HepG2 (cell line): Measurements from ENCODE around the gene CNNM1. TPM values are rescaled to one million over a fixed set of nuclear protein-coding genes. Genes with fewer than 3 reads are reported as not detected.

ENCODE experiments used
- ATAC-seq: fragments of 200-7000 bp; cut with Tn5 transposase; 3 replicates; pipeline ENCODE4 v1.9.1; 2020; ENCODE audit warnings: mild to moderate bottlenecking, moderate library complexity
- BruUV-seq: library from RNA; stranded (reverse); fragments of 400-500 nt; replicated peaks from 2 replicates; lab custom pipeline; 2021; lab: Mats Ljungman, UMichigan
- CTCF ChIA-PET: fragments of 300-600 bp; formaldehyde crosslinking; extraction: SDS; loops from one replicate; lab custom pipeline; 2021; ENCODE audit warnings: low total read pairs, inconsistent platforms, low intra/inter-chr PET ratio; lab: Yijun Ruan, JAX
- POLR2A ChIA-PET: fragments of 350-600 bp; sonication (Branson Sonifier 250); formaldehyde crosslinking; loops from one replicate; lab custom pipeline; 2020; ENCODE audit warnings: antibody characterized with exemption, inconsistent platforms; lab: Yijun Ruan, JAX
- DNase-seq: peaks from one replicate; pipeline ENCODE4 v3.0.0-alpha.2; 2015; ENCODE audit warnings: low spot score
- FAIRE-seq: peaks from 3 replicates; lab custom pipeline; 2011; peaks lifted over from hg19 to GRCh38; lab: Jason Lieb, UNC
- H2AFZ ChIP-seq: one replicate; pipeline ENCODE4 v1.6.1; 2011; ENCODE audit warnings: low read length, inconsistent platforms
- H3K27ac ChIP-seq: fragments of 300-600 bp; 3 replicates; pipeline ENCODE4 v1.8.0; 2011; ENCODE audit warnings: mixed run types, mild to moderate bottlenecking, mixed read lengths, low read length, inconsistent platforms; ENCODE audit not compliant: insufficient read depth; ENCODE audit errors: extremely low read length
- H3K27me3 ChIP-seq, 2 experiments: fragments of 200-600 bp in 1 of 2; 2 replicates in 1 of 2; 3 replicates in 1 of 2; pipeline versions ENCODE4 v1.6.0 to v1.8.0; 2011; ENCODE audit warnings: low read length in 2 of 2, mild to moderate bottlenecking in 2 of 2, moderate library complexity in 2 of 2, inconsistent platforms in 1 of 2; ENCODE audit not compliant: insufficient read depth in 2 of 2, control insufficient read depth in 1 of 2
- H3K36me3 ChIP-seq, 2 experiments: fragments of 200-600 bp in 1 of 2; replicated peaks in 1 of 2; 2 replicates in 1 of 2; 3 replicates in 1 of 2; pipeline versions ENCODE4 v1.5.1 to v1.8.0; 2011; ENCODE audit warnings: low read length in 2 of 2, inconsistent platforms in 1 of 2; ENCODE audit not compliant: insufficient read depth in 2 of 2, control insufficient read depth in 1 of 2
- H3K4me1 ChIP-seq: 2 replicates; pipeline ENCODE4 v1.5.1; 2012; ENCODE audit warnings: low read length, inconsistent platforms; ENCODE audit not compliant: insufficient read depth
- H3K4me2 ChIP-seq: 2 replicates; pipeline ENCODE4 v1.6.0; 2011; ENCODE audit warnings: low read depth, low read length, inconsistent platforms
- H3K4me3 ChIP-seq, 3 experiments: fragments of 200-600 bp in 1 of 3; sonication (generic), shearing (Covaris generic) in 1 of 3; replicated peaks in 1 of 3; 2 replicates each; pipeline ENCODE4 v1.5.1; 2011 to 2016; ENCODE audit warnings: low read length in 3 of 3, inconsistent platforms in 2 of 3, low read depth in 2 of 3, mild to moderate bottlenecking in 2 of 3, control low read depth in 1 of 3, mixed read lengths in 1 of 3; ENCODE audit not compliant: insufficient read depth in 1 of 3
- H3K79me2 ChIP-seq: one replicate; pipeline ENCODE4 v1.6.1; 2011; ENCODE audit warnings: low read length, inconsistent platforms; ENCODE audit not compliant: insufficient read depth
- H3K9ac ChIP-seq: 2 replicates; pipeline ENCODE4 v1.6.0; 2011; ENCODE audit warnings: mild to moderate bottlenecking, low read depth, low read length, inconsistent platforms; ENCODE audit not compliant: insufficient read depth
- H3K9me3 ChIP-seq: 2 replicates; pipeline ENCODE4 v1.5.1; 2012; ENCODE audit warnings: mild to moderate bottlenecking, low read length
- H4K20me1 ChIP-seq: 2 replicates; pipeline ENCODE4 v1.6.0; 2011; ENCODE audit warnings: inconsistent platforms, mild to moderate bottlenecking, low read length, moderate library complexity; ENCODE audit not compliant: insufficient read depth
- FOXA1 ChIP-seq, 2 experiments: fragments of 450-650 bp in 1 of 2; sonication (generic) in 1 of 2; formaldehyde crosslinking in 1 of 2; IDR thresholded peaks; 2 replicates each; pipeline versions ENCODE4 v1.4.0 to v1.6.1; 2016 to 2020; ENCODE audit warnings: missing genetic modification reagents in 1 of 2
- FOXK1 ChIP-seq: sonication (generic); formaldehyde crosslinking; IDR thresholded peaks from 2 replicates; pipeline ENCODE4 v1.4.0; 2020; ENCODE audit warnings: low read depth, missing genetic modification reagents, borderline replicate concordance
- SNAI1 ChIP-seq: sonication (generic); formaldehyde crosslinking; IDR thresholded peaks from 2 replicates; pipeline ENCODE4 v1.5.0; 2020; ENCODE audit warnings: mild to moderate bottlenecking, missing genetic modification reagents, borderline replicate concordance
- TAF15 ChIP-seq: fragments of 200-400 bp; formaldehyde crosslinking; IDR thresholded peaks from one replicate; pipeline ENCODE4 v1.6.1; 2018; ENCODE audit warnings: mild to moderate bottlenecking, low read depth, low read length; ENCODE audit not compliant: poor library complexity, severe bottlenecking
- ZNF335 ChIP-seq: sonication (generic); formaldehyde crosslinking; IDR thresholded peaks from 2 replicates; pipeline ENCODE4 v1.4.0; 2020; ENCODE audit warnings: missing genetic modification reagents
- ZNF556 ChIP-seq: sonication (generic); formaldehyde crosslinking; IDR thresholded peaks from 2 replicates; pipeline ENCODE4 v1.4.0; 2020; ENCODE audit warnings: mild to moderate bottlenecking, missing genetic modification reagents, borderline replicate concordance
- WGBS: methylation state at CpG from one replicate; pipeline ENCODE4 v1.1.6; 2017; ENCODE audit warnings: low lambda C conversion rate; 5-methylcytosine and 5-hydroxymethylcytosine counted together
- in situ Hi-C: cut with HindIII; loops from 2 replicates; pipeline ENCODE4 v1.10.0; 2017; ENCODE audit warnings: low pct_unique_long_range_greater_than_20kb; ENCODE audit not compliant: extremely low pct_ligation_motif_present
- intact Hi-C: fragments of 100-400 bp; cut with micrococcal nuclease; formaldehyde crosslinking; loops from one replicate; pipeline ENCODE4 v1.10.0; 2022; ENCODE audit not compliant: unreplicated experiment
- polyA plus RNA-seq, 8 experiments: library from polyadenylated mRNA; depleted of rRNA in 3 of 8; stranded (reverse) in 7 of 8; unstranded in 1 of 8; fragments of >200 nt; fragmentation: Illumina TruSeq in 4 of 8; extraction: Trizol in 4 of 8; gene quantifications; 2 replicates each; pipeline versions ENCODE4 v1.2.1 to v1.2.3, GENCODE V29; 2011 to 2016; ENCODE audit warnings: low read depth in 4 of 8, missing spikeins in 1 of 8, mixed read lengths in 1 of 8; ENCODE audit not compliant: insufficient read depth in 1 of 8
- total RNA-seq, 5 experiments: library from RNA; depleted of rRNA; stranded (reverse); fragments of >200 nt; fragmentation: Illumina TruSeq; extraction: Trizol; gene quantifications; 2 replicates each; pipeline ENCODE4 v1.2.3, GENCODE V29; 2016; ENCODE audit warnings: low read depth in 1 of 5
- TF ChIP-seq, protein P1 (sequence below): sonication (generic); formaldehyde crosslinking; IDR thresholded peaks from 2 replicates; pipeline ENCODE4 v1.8.0; 2022; ENCODE audit warnings: missing genetic modification reagents, low read depth, mild to moderate bottlenecking, borderline replicate concordance
- TF ChIP-seq, protein P2 (sequence below): sonication (generic); formaldehyde crosslinking; IDR thresholded peaks from 2 replicates; pipeline ENCODE4 v1.9.0; 2021; ENCODE audit warnings: missing genetic modification reagents, borderline replicate concordance
- TF ChIP-seq, protein P3 (sequence below): IDR thresholded peaks from 2 replicates; pipeline ENCODE4 v1.6.1; 2012; ENCODE audit warnings: low read length, improper control_type of control experiment
- TF ChIP-seq, protein P4 (sequence below): conservative IDR thresholded peaks from 2 replicates; pipeline ENCODE4 v1.6.1; 2018; ENCODE audit warnings: missing genetic modification reagents

CNNM1 gene
- total and polyA plus RNA-seq, 2 of the 13 experiments (the other 11 are each of a cell fraction or from before 2014, with no cell fraction given), result 4.3 to 9.6 TPM

DNA sequence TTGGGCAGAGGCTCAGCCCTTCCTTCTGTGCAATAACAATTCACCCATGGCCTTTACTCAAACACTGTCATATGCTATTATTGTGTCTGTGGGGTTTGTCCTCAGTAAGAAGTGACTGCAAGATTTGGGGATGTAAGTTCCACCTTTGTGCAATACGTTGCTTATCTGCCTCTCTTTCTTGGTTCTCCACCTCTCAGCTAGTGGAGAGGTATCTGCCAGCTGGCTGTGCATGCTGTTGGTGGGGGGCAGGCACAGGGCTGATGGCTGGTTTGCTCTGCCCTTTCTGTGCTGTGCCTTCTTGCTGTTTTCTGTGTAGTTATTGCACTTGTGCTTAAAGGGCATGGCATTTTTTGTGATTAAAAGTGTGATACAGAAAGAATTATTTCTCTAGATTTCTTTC is 36.2 kb downstream of the CNNM1 start (continued):
- TF ChIP-seq, protein P1, sequence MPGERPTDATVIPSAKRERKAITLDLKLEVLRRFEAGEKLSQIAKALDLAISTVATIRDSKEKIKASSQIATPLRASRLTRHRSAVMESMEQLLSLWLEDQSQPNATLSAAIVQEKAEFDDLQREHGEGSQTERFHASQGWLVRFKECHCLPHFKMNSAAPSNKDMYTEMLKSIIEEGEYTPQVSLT (CRISPR knock-in tag), result no peak

DNA sequence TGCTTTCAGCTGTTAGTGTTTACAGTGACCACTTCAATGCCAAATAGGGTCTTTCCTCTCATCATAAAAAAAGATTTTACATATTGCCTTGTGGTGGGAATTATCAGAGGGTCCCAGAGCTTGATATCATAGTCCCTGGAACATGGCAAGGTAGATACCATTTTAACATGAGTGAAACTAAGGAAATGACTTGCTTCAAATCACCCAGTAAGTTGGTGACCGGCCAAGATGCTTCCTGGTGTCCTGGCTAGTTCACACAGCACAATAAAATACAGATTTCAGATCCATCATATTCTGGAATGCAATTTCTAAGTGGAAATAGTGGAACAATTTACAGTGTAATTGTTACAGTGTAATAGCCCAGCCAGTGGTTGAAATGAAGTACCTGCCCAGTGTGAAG is 36.6 kb downstream of the CNNM1 start:
- Histone ChIP-seq H3K36me3 (peaks cover 0 to 5% of the 10 kb centered on the region in 2 experiments; a peak in 1 of 5 replicates), H2AFZ (no peak overlapping the region), H4K20me1 (no peaks in the 10 kb centered on the region), H3K27me3 (no peaks in the 10 kb centered on the region), H3K4me1 (peaks cover 24% of the 10 kb centered on the region; the same call in 1 of the 2 replicates), H3K4me2 (no peak overlapping the region), H3K27ac (no peak overlapping the region), H3K4me3 (no peak overlapping the region), H3K9ac (no peak overlapping the region), H3K79me2 (no peaks in the 10 kb centered on the region), H3K9me3 (no peaks in the 10 kb centered on the region)
- WGBS, result 94% methylated on average over 1 of the region's 1 CpG
- in situ Hi-C loops, result no loop called here
- POLR2A ChIA-PET, result no interaction called here
- CTCF ChIA-PET, result no interaction called here
- ATAC-seq, result no peak
- BruUV-seq, result no TSS peak
- no peak for FAIRE-seq
- intact Hi-C loops, result no loop called here
- no peak for DNase-seq
- TF ChIP-seq ZNF335 (CRISPR knock-in tag), result no peak
- TF ChIP-seq SNAI1 (CRISPR knock-in tag), result no peak
- TF ChIP-seq TAF15, result no peak
- no peak for TF ChIP-seq FOXK1 (CRISPR knock-in tag)
- TF ChIP-seq, protein P2, sequence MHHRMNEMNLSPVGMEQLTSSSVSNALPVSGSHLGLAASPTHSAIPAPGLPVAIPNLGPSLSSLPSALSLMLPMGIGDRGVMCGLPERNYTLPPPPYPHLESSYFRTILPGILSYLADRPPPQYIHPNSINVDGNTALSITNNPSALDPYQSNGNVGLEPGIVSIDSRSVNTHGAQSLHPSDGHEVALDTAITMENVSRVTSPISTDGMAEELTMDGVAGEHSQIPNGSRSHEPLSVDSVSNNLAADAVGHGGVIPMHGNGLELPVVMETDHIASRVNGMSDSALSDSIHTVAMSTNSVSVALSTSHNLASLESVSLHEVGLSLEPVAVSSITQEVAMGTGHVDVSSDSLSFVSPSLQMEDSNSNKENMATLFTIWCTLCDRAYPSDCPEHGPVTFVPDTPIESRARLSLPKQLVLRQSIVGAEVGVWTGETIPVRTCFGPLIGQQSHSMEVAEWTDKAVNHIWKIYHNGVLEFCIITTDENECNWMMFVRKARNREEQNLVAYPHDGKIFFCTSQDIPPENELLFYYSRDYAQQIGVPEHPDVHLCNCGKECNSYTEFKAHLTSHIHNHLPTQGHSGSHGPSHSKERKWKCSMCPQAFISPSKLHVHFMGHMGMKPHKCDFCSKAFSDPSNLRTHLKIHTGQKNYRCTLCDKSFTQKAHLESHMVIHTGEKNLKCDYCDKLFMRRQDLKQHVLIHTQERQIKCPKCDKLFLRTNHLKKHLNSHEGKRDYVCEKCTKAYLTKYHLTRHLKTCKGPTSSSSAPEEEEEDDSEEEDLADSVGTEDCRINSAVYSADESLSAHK (CRISPR knock-in tag), result no peak
- TF ChIP-seq ZNF556 (CRISPR knock-in tag), result no peak
- TF ChIP-seq, protein P3, sequence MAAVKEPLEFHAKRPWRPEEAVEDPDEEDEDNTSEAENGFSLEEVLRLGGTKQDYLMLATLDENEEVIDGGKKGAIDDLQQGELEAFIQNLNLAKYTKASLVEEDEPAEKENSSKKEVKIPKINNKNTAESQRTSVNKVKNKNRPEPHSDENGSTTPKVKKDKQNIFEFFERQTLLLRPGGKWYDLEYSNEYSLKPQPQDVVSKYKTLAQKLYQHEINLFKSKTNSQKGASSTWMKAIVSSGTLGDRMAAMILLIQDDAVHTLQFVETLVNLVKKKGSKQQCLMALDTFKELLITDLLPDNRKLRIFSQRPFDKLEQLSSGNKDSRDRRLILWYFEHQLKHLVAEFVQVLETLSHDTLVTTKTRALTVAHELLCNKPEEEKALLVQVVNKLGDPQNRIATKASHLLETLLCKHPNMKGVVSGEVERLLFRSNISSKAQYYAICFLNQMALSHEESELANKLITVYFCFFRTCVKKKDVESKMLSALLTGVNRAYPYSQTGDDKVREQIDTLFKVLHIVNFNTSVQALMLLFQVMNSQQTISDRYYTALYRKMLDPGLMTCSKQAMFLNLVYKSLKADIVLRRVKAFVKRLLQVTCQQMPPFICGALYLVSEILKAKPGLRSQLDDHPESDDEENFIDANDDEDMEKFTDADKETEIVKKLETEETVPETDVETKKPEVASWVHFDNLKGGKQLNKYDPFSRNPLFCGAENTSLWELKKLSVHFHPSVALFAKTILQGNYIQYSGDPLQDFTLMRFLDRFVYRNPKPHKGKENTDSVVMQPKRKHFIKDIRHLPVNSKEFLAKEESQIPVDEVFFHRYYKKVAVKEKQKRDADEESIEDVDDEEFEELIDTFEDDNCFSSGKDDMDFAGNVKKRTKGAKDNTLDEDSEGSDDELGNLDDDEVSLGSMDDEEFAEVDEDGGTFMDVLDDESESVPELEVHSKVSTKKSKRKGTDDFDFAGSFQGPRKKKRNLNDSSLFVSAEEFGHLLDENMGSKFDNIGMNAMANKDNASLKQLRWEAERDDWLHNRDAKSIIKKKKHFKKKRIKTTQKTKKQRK, result no peak
- TF ChIP-seq FOXA1 (IDR thresholded peaks at IDR 0.05), result no peak
- TF ChIP-seq FOXA1 (CRISPR knock-in tag; IDR thresholded peaks at IDR 0.05), result no peak
- TF ChIP-seq, protein P4, sequence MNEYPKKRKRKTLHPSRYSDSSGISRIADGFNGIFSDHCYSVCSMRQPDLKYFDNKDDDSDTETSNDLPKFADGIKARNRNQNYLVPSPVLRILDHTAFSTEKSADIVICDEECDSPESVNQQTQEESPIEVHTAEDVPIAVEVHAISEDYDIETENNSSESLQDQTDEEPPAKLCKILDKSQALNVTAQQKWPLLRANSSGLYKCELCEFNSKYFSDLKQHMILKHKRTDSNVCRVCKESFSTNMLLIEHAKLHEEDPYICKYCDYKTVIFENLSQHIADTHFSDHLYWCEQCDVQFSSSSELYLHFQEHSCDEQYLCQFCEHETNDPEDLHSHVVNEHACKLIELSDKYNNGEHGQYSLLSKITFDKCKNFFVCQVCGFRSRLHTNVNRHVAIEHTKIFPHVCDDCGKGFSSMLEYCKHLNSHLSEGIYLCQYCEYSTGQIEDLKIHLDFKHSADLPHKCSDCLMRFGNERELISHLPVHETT (CRISPR knock-in tag), result no peak
